Activated naive CD8-positive, alpha-beta T cell (primary cell): Measurements from ENCODE around the gene CSK.
A peak's percentile ranks its signal among the peaks of the same experiment; 100 is the strongest.

Experiments used
- H3K27ac Mint-ChIP-seq: one replicate; pipeline ENCODE4 v1.8.0; 2021; ENCODE audit warnings: mixed read lengths
- H3K27me3 Mint-ChIP-seq: one replicate; pipeline ENCODE4 v1.8.0; 2021; ENCODE audit warnings: mixed read lengths
- H3K36me3 Mint-ChIP-seq: one replicate; pipeline ENCODE4 v1.8.0; 2021; ENCODE audit warnings: mixed read lengths
- H3K4me1 Mint-ChIP-seq: one replicate; pipeline ENCODE4 v1.8.0; 2021; ENCODE audit warnings: low read depth, mixed read lengths
- H3K4me3 Mint-ChIP-seq: one replicate; pipeline ENCODE4 v1.8.0; 2021; ENCODE audit warnings: mild to moderate bottlenecking, mixed read lengths
- H3K9me3 Mint-ChIP-seq: one replicate; pipeline ENCODE4 v1.8.0; 2021; ENCODE audit warnings: low read depth, mixed read lengths

The CSK gene

DNA sequence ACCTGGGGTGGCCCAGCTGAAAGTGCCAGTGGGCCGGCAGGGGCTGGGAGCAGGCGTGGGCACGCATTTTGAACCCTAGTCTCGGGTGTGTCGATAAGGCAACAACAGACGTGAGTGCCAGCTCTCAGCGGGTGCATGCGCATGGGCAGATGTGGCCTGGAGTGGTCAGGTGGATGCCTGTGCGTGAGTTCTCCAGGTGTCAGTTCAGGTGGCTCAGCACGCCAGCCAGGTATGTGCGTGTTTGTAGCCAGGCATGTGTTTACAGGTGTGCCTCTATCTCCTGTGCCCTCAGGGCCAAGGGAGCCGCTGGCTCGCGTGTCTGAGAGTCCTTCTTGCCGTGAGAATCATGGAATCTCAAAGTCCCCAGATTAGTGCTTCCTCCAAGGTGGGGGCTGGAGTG, 18.5 kb upstream of the CSK start:
- peaks cover 5% of the 10 kb centered on the region for H3K4me1 Mint-ChIP-seq

DNA sequence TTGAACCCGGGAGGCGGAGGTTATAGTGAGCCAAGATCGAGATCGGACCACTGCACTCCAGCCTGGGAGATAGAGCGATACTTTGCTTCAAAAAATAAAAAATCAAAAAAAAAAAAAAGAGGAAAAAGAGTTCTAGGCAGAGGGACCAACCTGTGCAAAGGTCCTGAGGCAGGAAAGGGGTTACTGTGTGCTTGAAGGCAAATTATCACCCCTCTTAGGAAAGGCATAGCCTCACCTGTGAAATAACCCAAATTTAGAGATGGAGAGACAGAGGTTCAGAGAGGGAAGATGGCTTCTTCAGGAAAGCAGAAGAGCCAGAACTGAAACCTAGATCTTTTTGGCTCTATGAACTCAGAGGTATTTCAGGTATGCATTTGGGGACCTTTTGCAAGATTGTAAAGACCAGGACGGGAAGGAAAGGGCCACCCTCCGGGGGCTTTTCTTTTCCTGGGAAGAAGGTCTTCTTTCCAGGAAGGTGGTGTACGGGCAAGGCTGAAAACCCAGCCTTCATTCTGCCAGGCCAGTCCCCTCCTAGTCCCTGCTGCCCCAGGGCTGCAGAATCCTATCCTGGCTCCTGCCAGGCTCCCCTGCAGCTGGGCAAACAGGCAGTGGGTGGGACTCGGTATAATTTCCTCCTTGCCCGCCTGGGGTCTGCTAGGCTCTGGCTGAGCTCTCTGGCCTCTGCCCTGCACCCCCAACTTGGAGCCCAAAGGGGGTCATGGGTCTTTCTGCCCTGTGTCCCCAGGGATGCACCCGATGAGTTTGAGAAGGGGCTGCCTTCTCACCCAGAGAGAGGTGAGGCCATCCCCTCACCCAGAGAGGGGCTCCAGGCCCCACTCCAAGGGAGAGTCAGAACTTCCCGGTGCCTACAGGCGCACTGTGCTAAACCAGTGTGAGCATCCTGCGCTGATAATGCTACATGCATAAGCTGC, 14.4 kb upstream of the CSK start:
- Mint-ChIP-seq H3K4me1 (peaks cover 19% of the 10 kb centered on the region), H3K4me3 (no peak overlapping the region), H3K36me3 (no peaks in the 10 kb centered on the region), H3K9me3 (no peaks in the 10 kb centered on the region), H3K27me3 (no peaks in the 10 kb centered on the region), H3K27ac (no peak overlapping the region)

More for the DNA sequence above, 18.5 kb upstream of the CSK start:
- H3K27ac Mint-ChIP-seq = no peak overlapping the region
- H3K27me3 Mint-ChIP-seq = no peaks in the 10 kb centered on the region
- H3K4me3 Mint-ChIP-seq = no peak overlapping the region
- H3K9me3 Mint-ChIP-seq = no peaks in the 10 kb centered on the region
- no peaks in the 10 kb centered on the region for H3K36me3 Mint-ChIP-seq

DNA sequence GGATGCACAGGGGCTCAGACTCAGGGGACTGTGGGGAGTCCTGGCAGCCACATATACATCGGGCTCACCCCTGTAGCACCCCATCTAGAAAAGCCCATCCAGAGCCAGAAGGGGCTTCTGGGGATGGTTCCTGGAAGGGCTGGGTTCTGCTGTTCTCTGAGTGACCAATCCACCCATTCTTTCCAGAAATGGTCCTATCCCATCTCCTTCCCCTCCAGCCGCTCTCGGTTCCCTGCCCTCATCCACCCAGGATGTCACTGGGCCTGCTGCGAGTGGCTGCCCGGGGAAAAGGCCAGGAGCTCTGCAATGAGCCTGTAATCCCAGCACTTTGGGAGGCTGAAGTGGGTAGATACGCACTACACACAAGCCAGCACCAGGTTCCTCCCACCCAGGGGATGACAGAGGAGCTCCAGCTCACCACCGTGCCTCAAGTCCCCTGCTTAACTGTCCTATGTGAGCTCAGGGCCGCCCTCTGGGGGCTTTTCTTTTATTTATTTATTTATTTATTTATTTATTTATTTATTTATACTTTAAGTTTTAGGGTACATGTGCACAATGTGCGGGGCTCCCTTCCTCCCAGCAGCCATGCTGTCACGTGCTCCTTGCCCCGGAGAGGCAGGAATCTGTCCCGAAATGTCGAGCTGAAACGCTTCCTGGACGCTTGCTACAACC, 13.6 kb upstream of the CSK start:
- no peaks in the 10 kb centered on the region for H3K27me3 Mint-ChIP-seq
- no peak overlapping the region for H3K27ac Mint-ChIP-seq
- no peak overlapping the region for H3K4me3 Mint-ChIP-seq
- H3K9me3 Mint-ChIP-seq = no peaks in the 10 kb centered on the region
- H3K36me3 Mint-ChIP-seq = no peaks in the 10 kb centered on the region
- peaks cover 19% of the 10 kb centered on the region for H3K4me1 Mint-ChIP-seq

DNA sequence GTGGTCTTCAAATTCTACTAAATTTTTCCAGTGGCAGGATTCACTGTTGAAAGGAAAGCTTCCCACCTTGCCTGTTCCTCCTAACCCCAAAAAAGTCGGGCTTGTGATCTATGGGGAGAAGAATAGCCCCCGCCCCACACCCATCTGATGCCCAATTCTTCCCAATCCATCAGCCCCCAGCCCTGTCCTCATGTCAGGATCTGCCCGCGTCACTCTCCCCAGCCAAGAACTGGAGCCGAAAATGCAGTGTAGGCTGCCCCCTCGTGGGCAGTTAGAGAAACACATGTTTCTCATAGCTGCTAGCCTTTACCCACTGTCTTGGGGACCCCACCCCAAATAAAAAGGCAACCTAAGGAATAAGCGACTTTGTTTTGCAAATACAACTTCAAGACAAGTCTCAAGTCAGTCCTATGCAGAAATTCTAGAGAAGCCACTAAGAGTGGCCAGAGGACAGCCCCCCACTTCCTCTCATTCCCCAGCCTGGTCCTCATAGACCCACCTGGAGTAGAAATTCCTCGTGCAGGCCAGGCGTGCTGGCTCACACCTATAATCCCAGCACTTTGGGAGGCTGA, 13.0 kb upstream of the CSK start:
- Mint-ChIP-seq H3K27me3 (no peaks in the 10 kb centered on the region), H3K27ac (no peak overlapping the region), H3K36me3 (no peaks in the 10 kb centered on the region), H3K4me3 (no peak overlapping the region), H3K9me3 (no peaks in the 10 kb centered on the region), H3K4me1 (peaks cover 23% of the 10 kb centered on the region)

DNA sequence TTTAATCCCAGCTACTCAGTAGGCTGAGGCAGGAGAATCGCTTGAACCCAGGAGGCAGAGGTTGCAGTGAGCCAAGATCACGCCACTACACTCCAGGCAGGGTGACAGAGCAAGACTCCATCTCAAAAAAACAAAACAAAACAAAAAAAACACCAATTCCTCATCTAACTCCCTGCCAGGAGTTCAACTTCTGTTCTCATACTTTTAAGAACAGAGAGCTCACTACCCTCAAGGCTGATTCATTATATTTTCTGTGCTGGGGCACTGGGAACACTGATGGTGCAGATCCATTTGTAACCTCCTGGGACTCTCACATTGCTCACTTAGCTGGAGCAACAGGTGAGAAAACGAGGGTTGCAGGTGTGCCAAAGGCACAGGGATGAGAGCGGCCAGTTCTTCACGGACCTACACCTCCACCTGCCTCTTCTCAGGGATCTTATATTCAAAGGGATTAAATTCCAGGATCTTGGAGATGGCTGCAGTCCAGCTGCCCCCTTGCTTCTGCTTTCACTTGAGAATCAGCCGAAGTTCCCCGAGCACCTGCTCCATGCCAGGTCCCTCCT, 12.3 kb upstream of the CSK start:
- Mint-ChIP-seq H3K36me3 (no peaks in the 10 kb centered on the region), H3K27ac (no peak overlapping the region), H3K4me3 (no peak overlapping the region), H3K4me1 (peaks cover 26% of the 10 kb centered on the region), H3K27me3 (no peaks in the 10 kb centered on the region), H3K9me3 (no peaks in the 10 kb centered on the region)

DNA sequence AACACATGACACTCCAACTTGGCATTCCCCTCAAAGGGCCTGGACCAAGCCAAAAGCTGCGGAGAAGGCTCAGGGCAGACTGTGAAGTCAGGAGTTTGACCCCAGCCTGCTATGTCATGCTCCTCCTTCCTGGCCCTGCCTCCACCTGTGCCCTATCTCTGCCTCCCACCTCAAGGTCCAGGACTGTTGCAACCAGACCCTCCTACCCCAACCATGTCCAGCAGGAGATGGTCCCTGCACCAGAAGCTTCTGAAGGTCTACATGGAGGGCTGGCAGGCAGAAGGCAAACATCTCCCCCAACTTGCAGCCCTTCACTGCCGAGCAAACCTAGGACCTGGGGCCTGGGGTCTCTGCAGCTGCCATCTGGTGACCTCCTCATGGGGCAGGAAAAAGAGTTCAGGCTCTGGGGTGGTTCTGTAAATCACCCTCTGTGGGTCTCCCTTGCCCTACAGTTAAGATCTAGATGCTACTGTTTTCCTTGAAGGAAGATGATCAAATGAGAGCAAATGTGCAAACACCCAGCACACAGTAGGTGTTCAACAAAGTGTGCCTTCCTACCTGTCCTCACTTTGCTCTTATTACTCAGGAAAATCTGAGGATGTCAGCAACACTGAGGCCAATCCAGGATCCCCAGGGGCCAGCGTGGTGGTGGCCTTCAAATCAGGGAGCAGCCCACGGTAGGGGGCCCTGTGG, 11.5 kb upstream of the CSK start:
- H3K36me3 Mint-ChIP-seq = no peaks in the 10 kb centered on the region
- H3K9me3 Mint-ChIP-seq = no peaks in the 10 kb centered on the region
- no peaks in the 10 kb centered on the region for H3K27me3 Mint-ChIP-seq
- peaks cover 31% of the 10 kb centered on the region for H3K4me1 Mint-ChIP-seq
- no peak overlapping the region for H3K4me3 Mint-ChIP-seq
- no peak overlapping the region for H3K27ac Mint-ChIP-seq

DNA sequence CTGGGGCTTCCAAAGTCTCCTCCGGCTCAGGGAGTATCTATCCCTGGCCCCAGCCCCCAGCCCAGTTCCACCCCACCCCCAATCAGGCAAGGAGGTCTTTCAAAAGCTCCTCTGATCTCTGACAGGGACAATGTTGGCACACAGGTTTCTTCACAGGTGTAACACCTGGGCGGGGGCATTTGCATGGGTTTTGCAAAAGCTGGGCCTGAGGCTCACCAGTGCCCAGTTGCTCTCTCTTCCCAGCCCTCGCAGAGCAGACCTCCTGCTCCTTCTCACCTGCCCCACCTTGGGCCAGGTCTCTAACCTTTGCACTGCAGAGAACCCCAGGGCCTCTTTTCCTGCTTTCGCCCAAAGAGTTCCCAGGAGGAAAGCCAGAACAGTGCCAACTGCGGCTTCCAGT, 8.6 kb upstream of the CSK start:
- no peak overlapping the region for H3K4me3 Mint-ChIP-seq
- peaks cover 59% of the 10 kb centered on the region for H3K4me1 Mint-ChIP-seq
- H3K9me3 Mint-ChIP-seq = no peaks in the 10 kb centered on the region
- no peak overlapping the region for H3K27ac Mint-ChIP-seq
- H3K27me3 Mint-ChIP-seq = no peaks in the 10 kb centered on the region
- H3K36me3 Mint-ChIP-seq = no peaks in the 10 kb centered on the region

DNA sequence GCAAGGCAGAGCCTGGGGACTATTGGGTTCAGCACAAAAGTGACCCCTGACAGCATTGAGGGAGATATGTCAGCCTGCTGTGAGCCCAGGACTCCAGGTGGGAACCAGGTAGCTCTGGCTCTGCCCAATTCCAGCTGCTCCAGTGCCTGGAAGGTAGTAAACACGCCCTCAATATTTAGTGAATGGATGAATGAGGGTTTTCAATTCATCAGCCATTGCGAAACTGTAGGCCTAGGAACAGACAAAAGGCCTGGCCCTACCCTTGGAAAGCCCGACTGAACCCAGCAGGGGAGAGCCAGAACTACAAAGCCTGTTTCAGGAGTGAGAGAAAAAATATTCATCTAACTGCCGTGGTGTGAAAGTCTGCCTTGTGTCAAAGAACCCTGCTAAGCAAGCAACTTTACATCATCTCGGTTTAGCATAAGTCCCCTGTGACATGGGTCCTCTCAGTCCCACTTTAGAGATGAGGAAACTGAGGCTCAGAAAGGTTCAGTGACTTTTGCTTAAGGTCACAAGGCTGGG, 8.1 kb upstream of the CSK start:
- no peaks in the 10 kb centered on the region for H3K9me3 Mint-ChIP-seq
- H3K4me1 Mint-ChIP-seq = peaks cover 61% of the 10 kb centered on the region
- H3K4me3 Mint-ChIP-seq = no peak overlapping the region
- H3K27ac Mint-ChIP-seq = peak overlapping the region; percentile 38
- no peaks in the 10 kb centered on the region for H3K27me3 Mint-ChIP-seq
- no peaks in the 10 kb centered on the region for H3K36me3 Mint-ChIP-seq

DNA sequence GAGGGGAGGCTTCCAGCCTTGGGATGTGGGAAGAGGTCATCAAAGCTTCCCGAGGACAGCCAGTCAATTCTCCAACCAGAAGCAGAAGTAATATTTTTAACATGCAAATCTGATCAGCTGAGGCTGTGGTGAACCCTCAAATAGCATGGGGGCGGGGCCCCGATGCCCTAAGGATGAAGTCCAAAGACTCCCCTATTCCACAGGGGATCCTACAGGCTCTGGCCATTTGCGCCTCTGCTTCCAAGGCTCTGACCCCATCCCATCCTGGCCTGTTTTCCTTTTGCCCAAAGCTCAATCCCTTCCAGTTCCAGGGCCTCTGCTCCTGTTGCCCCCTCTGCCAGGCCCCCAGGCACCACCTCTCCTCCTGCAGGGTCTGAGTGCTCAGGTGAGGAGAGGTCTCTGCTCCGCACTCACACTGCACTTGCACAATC, 6.7 kb upstream of the CSK start:
- Mint-ChIP-seq H3K9me3 (no peaks in the 10 kb centered on the region), H3K4me1 (peaks cover 72% of the 10 kb centered on the region), H3K36me3 (no peaks in the 10 kb centered on the region), H3K4me3 (no peak overlapping the region), H3K27ac (peak overlapping the region; percentile 97), H3K27me3 (no peaks in the 10 kb centered on the region)

DNA sequence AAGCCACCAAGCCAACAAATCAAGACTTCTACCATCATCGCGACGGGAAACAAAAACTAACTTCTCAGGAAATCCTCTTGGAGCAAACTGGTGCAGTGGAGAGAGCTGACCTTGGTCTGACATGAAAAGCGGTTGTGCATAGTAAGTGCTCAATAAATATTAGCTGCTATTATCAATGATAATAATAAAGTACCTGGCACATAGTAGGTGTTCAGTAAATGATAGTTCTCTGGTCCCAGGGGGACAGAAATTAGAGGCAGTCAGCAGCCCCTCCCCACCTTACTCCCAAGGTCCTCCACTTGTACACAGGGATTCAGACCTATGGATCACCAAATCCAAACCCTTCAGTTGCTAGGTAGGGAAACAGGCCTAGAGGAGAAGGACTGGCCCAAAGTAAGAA, 6.0 kb upstream of the CSK start:
- no peak overlapping the region for H3K4me3 Mint-ChIP-seq
- H3K4me1 Mint-ChIP-seq = peaks cover 79% of the 10 kb centered on the region
- no peaks in the 10 kb centered on the region for H3K27me3 Mint-ChIP-seq
- H3K9me3 Mint-ChIP-seq = no peaks in the 10 kb centered on the region
- no peaks in the 10 kb centered on the region for H3K36me3 Mint-ChIP-seq
- H3K27ac Mint-ChIP-seq = peak overlapping the region; percentile 97

DNA sequence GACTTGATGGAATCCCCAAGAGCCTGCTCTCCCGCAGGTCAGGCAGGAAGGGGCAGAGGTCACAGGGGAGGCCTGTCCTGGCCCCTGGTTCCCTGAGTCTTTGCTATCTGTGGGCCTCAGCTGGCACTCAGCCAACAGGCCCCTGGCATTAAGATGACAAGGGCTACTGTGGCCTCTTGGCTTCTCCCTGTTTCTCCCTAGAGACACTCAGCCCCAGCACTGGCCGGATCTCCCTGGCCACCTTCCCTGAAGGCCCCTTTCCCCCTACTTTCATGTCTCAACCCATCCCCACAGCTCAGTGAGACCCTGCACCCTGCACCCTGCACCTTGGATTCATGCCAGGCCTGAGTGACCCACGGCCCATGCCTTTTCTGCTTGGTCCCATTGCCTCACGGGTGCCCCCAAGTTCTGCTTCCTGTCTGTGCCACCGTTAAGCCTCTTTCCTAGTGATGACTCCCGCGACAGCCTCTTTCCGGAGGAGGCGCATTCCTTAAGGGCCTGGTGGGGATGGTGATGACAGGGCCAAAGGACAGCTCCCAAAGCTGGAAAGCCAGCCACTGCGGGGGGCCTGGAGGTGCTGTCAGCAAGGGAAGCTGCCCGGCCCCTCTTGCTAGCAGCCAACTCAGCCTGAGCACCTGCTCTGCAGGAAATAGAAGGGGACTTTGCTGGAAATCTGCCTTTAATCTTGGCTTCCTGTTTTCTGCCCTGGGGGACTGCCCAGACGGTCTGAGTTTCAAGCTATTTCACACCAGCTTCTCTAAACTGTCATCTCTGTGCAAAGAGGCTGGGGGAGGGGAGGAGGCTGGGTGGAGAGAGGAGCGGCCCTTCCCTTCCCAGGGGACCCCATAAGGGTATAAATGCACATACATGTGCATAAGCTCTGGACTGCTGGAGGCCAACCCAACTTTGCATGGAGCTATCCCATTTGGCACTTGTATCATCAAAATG, 4.8 kb upstream of the CSK start:
- Mint-ChIP-seq H3K4me3 (peak overlapping the region; percentile 83), H3K27ac (peak overlapping the region; percentile 97), H3K4me1 (peaks cover 75% of the 10 kb centered on the region), H3K9me3 (no peaks in the 10 kb centered on the region), H3K27me3 (no peaks in the 10 kb centered on the region), H3K36me3 (no peaks in the 10 kb centered on the region)

DNA sequence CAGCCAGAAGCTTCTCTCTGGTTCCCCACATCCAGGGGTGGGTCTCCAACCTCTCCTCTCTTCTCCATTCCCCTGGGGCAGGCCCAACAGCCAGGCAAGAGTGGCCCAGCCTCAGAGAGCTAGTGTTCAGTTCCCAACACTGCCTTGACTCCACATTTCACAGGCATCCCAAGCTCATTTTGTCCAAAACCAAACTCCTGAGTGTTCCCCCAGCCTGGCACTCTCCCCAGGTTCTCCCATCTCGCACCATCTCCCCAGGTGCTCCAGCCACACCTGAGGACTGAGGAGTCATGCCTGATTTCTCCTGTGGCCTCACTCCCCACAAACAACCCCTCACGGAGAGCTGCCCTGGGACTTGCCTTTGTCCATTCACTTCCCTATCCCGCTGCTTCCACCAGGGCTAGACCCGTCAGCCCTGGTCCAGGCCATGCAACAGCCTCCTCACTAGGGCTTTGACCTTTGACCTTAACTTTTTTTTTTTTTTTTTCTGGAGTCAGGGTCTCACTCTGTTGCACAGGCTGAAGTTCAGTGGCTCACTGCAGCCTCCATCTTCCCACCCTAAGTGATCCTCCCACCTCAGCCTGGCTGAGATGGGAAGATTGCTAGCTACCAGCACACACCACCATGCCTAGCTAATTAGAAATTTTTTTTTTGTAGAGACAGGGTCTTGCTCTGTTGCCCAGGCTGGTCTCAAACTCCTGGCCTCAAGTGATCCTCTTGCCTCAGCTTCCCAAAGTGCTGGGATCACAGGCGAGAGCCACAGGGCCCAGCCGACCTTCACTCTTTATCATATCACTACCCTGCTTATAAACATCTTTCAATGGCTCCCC, 3.9 kb upstream of the CSK start:
- H3K27ac Mint-ChIP-seq = peak overlapping the region; percentile 97
- peak overlapping the region; percentile 83 for H3K4me3 Mint-ChIP-seq
- H3K36me3 Mint-ChIP-seq = no peaks in the 10 kb centered on the region
- H3K27me3 Mint-ChIP-seq = no peaks in the 10 kb centered on the region
- peaks cover 73% of the 10 kb centered on the region for H3K4me1 Mint-ChIP-seq
- no peaks in the 10 kb centered on the region for H3K9me3 Mint-ChIP-seq

DNA sequence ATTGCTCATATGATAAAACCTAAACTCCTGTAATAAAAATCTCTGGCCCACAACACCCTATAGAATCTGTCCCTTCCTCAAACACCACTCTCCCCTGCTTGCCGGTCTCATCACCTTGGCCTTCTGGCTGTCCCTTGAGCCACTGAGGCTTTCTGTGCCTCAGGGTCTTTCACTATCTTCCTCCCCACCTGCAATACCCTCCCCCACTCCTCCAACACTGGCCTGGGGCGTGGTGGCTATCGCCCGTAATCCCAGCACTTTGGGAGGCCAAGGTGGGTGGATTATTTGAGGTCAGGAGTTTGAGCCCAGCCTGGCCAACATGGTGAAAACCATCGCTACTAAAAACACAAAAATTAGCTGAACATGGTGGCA, 3.3 kb upstream of the CSK start:
- no peaks in the 10 kb centered on the region for H3K27me3 Mint-ChIP-seq

More for the DNA sequence above, 3.3 kb upstream of the CSK start:
- Mint-ChIP-seq H3K27ac (peak overlapping the region; percentile 97), H3K9me3 (no peaks in the 10 kb centered on the region), H3K4me1 (peaks cover 71% of the 10 kb centered on the region), H3K36me3 (no peaks in the 10 kb centered on the region), H3K4me3 (peak overlapping the region; percentile 64)
